ENCODE results near the gene PPP2R5C.

Gene PPP2R5C

DNA sequence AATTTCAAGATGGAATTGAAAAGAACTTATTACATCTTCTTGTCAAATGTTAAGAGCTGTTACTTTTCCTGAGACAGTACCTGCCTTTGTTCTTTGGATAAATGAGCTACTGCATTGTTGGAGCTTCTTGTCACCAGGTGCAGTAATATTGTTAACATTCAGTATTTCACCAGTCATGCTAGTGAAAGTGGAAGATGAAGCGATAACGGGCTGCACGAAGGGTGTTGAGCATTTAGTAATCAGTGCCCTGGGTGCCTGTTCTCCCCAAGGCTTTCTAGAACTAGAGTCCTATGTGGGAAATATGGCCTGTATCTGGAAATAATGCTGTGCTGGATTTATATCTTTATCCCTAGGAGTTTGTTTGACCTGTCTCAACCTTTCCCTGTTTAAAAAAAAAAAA, 83.2 kb downstream of the PPP2R5C start:
- in situ Hi-C loops (cut with HindIII; ENCODE audit: low sequenced_read_pairs), result no loop called here
- no peak overlapping the region for H3K4me3 ChIP-seq (ENCODE audit: low read depth, low read length)
- TF ChIP-seq, protein P1, sequence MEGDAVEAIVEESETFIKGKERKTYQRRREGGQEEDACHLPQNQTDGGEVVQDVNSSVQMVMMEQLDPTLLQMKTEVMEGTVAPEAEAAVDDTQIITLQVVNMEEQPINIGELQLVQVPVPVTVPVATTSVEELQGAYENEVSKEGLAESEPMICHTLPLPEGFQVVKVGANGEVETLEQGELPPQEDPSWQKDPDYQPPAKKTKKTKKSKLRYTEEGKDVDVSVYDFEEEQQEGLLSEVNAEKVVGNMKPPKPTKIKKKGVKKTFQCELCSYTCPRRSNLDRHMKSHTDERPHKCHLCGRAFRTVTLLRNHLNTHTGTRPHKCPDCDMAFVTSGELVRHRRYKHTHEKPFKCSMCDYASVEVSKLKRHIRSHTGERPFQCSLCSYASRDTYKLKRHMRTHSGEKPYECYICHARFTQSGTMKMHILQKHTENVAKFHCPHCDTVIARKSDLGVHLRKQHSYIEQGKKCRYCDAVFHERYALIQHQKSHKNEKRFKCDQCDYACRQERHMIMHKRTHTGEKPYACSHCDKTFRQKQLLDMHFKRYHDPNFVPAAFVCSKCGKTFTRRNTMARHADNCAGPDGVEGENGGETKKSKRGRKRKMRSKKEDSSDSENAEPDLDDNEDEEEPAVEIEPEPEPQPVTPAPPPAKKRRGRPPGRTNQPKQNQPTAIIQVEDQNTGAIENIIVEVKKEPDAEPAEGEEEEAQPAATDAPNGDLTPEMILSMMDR (IDR thresholded peaks at IDR 0.05; ENCODE audit: low read depth, low read length), result no peak
- DNase-seq (ENCODE audit: low read depth, low spot score), result no peak

DNA sequence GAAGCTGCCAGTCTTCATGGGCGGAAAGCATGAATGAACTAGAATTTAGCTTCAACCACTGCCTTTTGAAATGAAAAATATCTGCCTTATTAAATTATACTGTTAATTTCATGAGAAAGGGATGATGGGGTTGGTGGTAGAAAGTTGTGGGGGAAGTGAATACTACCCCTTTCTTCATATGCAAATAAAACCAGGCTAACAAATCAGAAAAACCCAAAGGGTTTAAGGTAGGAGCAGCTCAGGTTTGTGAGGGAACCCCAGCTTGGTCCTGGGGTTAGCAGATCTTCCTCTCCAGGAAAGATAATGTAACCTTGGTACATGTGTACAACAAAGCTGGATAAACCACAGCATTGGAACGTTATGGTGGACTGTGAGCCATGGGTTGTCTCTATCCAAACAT, 84.0 kb downstream of the PPP2R5C start:
- TF ChIP-seq, protein P1 (IDR thresholded peaks at IDR 0.05; ENCODE audit: low read depth, low read length), result no peak
- H3K4me3 ChIP-seq (ENCODE audit: low read depth, low read length), result no peak overlapping the region
- DNase-seq (ENCODE audit: low read depth, low spot score), result no peak
- in situ Hi-C loops (cut with HindIII; ENCODE audit: low sequenced_read_pairs), result no loop called here

DNA sequence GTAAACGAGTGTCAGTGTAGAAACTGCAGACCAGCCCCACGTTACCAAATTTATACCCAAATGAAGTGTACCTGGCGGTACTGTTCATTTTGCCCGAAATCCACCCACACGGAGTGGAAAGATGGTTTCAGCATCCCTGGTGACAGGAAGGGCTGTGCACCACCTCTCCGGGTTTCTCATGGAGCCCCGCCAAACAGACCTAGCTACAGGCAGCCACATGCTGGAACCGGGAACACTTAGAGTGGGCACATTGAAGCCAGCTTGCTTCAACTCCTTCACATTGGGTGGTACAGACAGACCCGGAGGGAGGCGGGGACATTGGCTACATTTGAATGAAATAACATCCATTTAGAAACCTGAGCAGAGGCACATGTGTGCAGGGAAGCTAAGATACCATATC, 84.4 kb downstream of the PPP2R5C start:
- TF ChIP-seq, protein P1 (IDR thresholded peaks at IDR 0.05; ENCODE audit: low read depth, low read length), result no peak
- in situ Hi-C loops (cut with HindIII; ENCODE audit: low sequenced_read_pairs), result no loop called here

DNA sequence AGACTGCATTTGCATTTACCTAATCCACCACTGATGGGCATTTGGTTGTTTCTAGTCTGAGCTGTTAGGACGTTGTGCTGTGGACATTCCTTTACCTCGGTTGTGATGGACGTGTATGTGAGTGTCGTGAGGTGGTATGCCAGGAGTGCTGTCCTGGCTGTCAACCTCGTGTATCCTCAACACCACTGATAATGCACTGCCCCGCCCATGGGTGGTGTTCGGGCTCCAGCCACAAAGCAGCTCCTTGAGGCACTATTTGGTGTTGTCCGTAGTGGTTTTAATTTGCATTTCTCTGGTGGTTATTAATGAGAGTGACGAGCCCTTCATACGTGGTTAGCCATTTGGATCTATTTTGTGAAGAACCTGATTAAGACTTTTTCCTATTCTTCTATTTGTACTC, 87.6 kb downstream of the PPP2R5C start:
- DNase-seq (ENCODE audit: low read depth, low spot score), result no peak
- TF ChIP-seq, protein P1 (IDR thresholded peaks at IDR 0.05; ENCODE audit: low read depth, low read length), result no peak
- no peak overlapping the region for H3K4me3 ChIP-seq (ENCODE audit: low read depth, low read length)
- in situ Hi-C loops (cut with HindIII; ENCODE audit: low sequenced_read_pairs), result no loop called here

More for the DNA sequence above, 84.4 kb downstream of the PPP2R5C start:
- no peak overlapping the region for H3K4me3 ChIP-seq (ENCODE audit: low read depth, low read length)
- no peak for DNase-seq (ENCODE audit: low read depth, low spot score)

DNA sequence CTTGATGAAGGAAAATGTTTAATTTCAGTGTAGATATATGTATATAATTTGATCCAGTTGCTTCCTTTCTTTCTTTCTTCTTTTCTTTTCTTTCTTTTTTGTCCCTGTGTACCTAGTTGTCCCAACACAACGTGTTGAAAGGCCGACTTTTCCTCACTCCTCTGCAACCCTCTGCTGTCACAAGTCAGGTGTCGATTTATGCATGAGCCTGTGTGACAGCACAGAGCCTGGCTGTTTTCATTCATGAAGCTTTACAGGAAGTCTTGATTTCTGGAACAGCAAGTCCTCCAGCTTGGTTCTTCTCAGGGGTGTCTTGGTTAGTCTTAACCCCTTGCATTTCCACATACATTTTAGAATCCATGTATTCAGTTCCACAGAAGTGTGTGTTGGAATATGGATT, 88.1 kb downstream of the PPP2R5C start:
- no peak for DNase-seq (ENCODE audit: low read depth, low spot score)
- TF ChIP-seq, protein P1 (IDR thresholded peaks at IDR 0.05; ENCODE audit: low read depth, low read length), result no peak
- no peak overlapping the region for H3K4me3 ChIP-seq (ENCODE audit: low read depth, low read length)
- in situ Hi-C loops (cut with HindIII; ENCODE audit: low sequenced_read_pairs), result no loop called here

DNA sequence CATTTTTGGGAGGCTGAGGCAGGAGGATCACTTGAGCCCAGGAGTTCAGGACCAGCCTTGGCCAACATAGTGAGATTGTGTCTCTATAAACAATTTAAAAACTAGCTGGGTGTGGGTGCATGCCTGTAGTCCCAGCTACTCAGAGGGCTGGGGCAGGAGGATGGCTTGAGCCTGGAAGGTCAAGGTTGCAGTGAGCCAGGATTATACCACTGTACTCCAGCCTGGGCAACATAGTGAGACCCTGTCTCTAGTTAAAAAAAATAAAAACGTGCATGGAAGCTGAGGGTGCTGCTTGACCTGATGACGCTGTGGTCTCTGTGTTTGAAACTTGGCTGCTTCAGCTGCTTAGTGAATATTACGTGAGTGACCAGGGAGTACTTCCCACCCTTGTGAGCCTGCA, 89.7 kb downstream of the PPP2R5C start:
- in situ Hi-C loops (cut with HindIII; ENCODE audit: low sequenced_read_pairs), result no loop called here
- no peak for DNase-seq (ENCODE audit: low read depth, low spot score)

More for the DNA sequence above, 89.7 kb downstream of the PPP2R5C start:
- TF ChIP-seq, protein P1 (IDR thresholded peaks at IDR 0.05; ENCODE audit: low read depth, low read length), result no peak
- H3K4me3 ChIP-seq (ENCODE audit: low read depth, low read length), result no peak overlapping the region
